Measurements from ENCODE around the gene STIMATE.

DNA sequence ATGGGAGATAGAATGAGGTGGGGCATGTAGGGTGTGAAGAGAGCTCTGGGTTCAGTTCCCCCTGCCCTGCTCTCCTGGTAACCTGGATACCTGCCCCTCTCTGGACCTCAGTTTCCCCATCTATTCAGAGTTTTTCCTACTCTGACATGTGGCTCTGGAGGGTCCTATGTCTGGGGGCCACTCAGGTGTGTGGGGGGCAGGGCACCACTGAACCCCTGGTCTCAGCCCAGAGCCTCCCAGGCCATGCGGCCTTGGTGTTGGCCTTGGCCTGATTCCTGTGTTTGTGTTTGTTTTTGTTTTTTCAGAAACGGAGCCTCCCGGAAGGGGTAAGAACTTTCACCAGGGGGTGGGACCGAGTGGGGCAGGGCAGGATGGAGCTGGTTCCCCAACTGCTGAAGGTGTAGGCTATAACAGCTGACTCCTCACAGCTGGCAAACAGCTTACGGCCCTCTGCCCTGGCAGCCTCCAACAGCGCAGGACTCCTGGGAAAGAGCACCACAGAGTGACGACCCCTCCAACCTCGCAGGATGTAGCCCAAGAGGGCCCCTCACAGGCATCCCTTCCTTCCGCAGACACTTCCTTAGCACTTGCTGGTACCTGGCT lies 101.9 kb downstream of the STIMATE start:
- TF ChIP-seq POLR2AphosphoS5 (IDR thresholded peaks at IDR 0.05; ENCODE audit: low read depth, low read length), result no peak
- TF ChIP-seq CTCF (IDR thresholded peaks at IDR 0.05), result no peak

All from Panc1 (cell line).